OCI-LY3 (cell line): ENCODE results near the gene PILRB.

Experiments used
- CTCF ChIP-seq: fragments of 200-600, 300-600 bp; sonication (generic); IDR thresholded peaks from 2 replicates; pipeline ENCODE4 v1.5.1; 2014; ENCODE audit warnings: antibody characterized with exemption, low read length, low read depth
- EZH2phosphoT487 ChIP-seq: fragments of 200-600 bp; shearing (Covaris generic); IDR thresholded peaks from 2 replicates; pipeline ENCODE4 v1.6.1; 2018; ENCODE audit warnings: antibody characterized with exemption, mixed run types, low read depth

- TF ChIP-seq CTCF (no peak), EZH2phosphoT487 (no peak)
These were observed 11.0 kb upstream of the PILRB start for GRCh38 chr7:100346921-100347320.
